Natural killer cell (primary cell): Measurements from ENCODE around the gene CD79A. TPM values are rescaled to one million over a fixed set of nuclear protein-coding genes. Genes with fewer than 3 reads are reported as not detected.

Source experiments
- ATAC-seq, 3 donors: fragments of 150-1000 bp in 2 of 3; fragments of 200-7000 bp in 1 of 3; cut with Tn5 transposase; 1 replicate in 1 of 3; 2 replicates in 2 of 3; pipeline ENCODE4 v1.10.0; 2021; ENCODE audit warnings: mild to moderate bottlenecking in 2 of 3, moderate library complexity in 2 of 3
- DNase-seq, 2 donors: peaks; one replicate each; pipeline versions ENCODE4 v3.0.0 to v3.0.0-alpha.2; 2013 to 2021; ENCODE audit warnings: mixed read lengths in 1 of 2
- H3K27ac ChIP-seq: one replicate; pipeline ENCODE4 v1.5.1; 2013; ENCODE audit warnings: mild to moderate bottlenecking, low read length
- H3K27me3 ChIP-seq: one replicate; pipeline ENCODE4 v1.6.1; 2013; ENCODE audit warnings: low read length; ENCODE audit not compliant: control insufficient read depth, insufficient read depth
- H3K36me3 ChIP-seq: one replicate; pipeline ENCODE4 v1.6.1; 2013; ENCODE audit warnings: low read length; ENCODE audit not compliant: control insufficient read depth, insufficient read depth
- H3K4me1 ChIP-seq: one replicate; pipeline ENCODE4 v1.6.1; 2013; ENCODE audit warnings: low read length; ENCODE audit not compliant: control insufficient read depth, insufficient read depth
- H3K4me3 ChIP-seq: one replicate; pipeline ENCODE4 v1.5.1; 2013; ENCODE audit warnings: low read length
- H3K9me3 ChIP-seq: one replicate; pipeline ENCODE4 v1.6.1; 2013; ENCODE audit warnings: low read length; ENCODE audit not compliant: control insufficient read depth, insufficient read depth
- H3K27ac Mint-ChIP-seq, 2 donors: one replicate each; pipeline ENCODE4 v1.8.0; 2022; ENCODE audit warnings: mild to moderate bottlenecking in 2 of 2, mixed read lengths in 2 of 2, moderate library complexity in 1 of 2
- H3K27me3 Mint-ChIP-seq, 2 donors: one replicate each; pipeline ENCODE4 v1.8.0; 2022; ENCODE audit warnings: low read depth in 2 of 2, mixed read lengths in 2 of 2
- H3K36me3 Mint-ChIP-seq: one replicate; pipeline ENCODE4 v1.8.0; 2022; ENCODE audit warnings: mixed read lengths
- H3K4me1 Mint-ChIP-seq, 2 donors: one replicate each; pipeline ENCODE4 v1.8.0; 2022; ENCODE audit warnings: mixed read lengths in 2 of 2
- H3K4me3 Mint-ChIP-seq: one replicate; pipeline ENCODE4 v1.8.0; 2022; ENCODE audit warnings: mild to moderate bottlenecking, moderate library complexity, mixed read lengths
- H3K9me3 Mint-ChIP-seq, 2 donors: one replicate each; pipeline ENCODE4 v1.8.0; 2022; ENCODE audit warnings: mixed read lengths in 2 of 2
- CTCF ChIP-seq: fragments of 200-600 bp; IDR thresholded peaks from one replicate; pipeline ENCODE4 v1.8.0; 2022; ENCODE audit warnings: antibody characterized with exemption
- WGBS: methylation state at CpG from one replicate; pipeline ENCODE4 v1.1.7; 2013; ENCODE audit warnings: missing lambda C conversion rate; ENCODE audit not compliant: insufficient coverage; 5-methylcytosine and 5-hydroxymethylcytosine counted together
- intact Hi-C: fragments of 100-400 bp; cut with micrococcal nuclease; formaldehyde crosslinking; loops from one replicate; pipeline ENCODE4 v1.14.2; 2022
- total RNA-seq, 4 donors: library from RNA; stranded (reverse); fragments of 120-200 nt in 1 of 4; gene quantifications; one replicate each; pipeline versions ENCODE4 v1.2.3 to v1.2.4, GENCODE V29; 2013 to 2022

Gene CD79A
- total RNA-seq, 3 donors from 2014 or later (not counting 1 experiment from before 2014, with no cell fraction given): 5.6 to 35.5 (median 6.0) TPM

DNA sequence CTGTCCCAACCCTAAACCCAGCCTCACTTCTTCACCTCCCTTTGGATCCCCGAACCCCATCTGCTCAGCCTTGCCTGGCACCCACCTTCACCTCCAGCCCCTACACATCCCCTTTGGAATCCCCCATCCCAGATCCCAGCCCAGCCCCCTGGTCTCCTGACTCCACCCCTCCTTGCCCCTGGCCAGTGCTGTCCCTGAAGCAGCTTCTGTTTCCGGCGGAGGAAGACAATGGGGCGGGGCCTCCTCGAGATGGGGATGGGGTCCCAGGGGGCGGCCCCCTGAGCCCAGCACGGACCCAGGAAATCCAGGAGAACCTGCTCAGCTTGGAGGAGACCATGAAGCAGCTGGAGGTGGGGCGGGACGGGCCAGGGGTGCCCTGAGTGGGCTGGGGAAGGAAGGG is 29.2 kb downstream of the CD79A start:
- peaks cover 66% of the 10 kb centered on the region for H3K36me3 ChIP-seq
- no peaks in the 10 kb centered on the region for H3K27me3 ChIP-seq
- H3K4me3 Mint-ChIP-seq: no peak overlapping the region
- peaks cover 37% of the 10 kb centered on the region for H3K4me1 ChIP-seq
- no peak overlapping the region for H3K27ac ChIP-seq
- no peaks in the 10 kb centered on the region for H3K36me3 Mint-ChIP-seq
- ATAC-seq (no peak), DNase-seq (no peak)
- H3K4me3 ChIP-seq: no peak overlapping the region
- intact Hi-C loops: no loop called here
- TF ChIP-seq CTCF: no peak
- 93% methylated on average over 6 of the region's 9 CpGs for WGBS
- no peaks in the 10 kb centered on the region for H3K27me3 Mint-ChIP-seq
- H3K27ac Mint-ChIP-seq: peak overlapping the region; percentile 47 to 51
- H3K9me3 ChIP-seq: no peaks in the 10 kb centered on the region
- H3K4me1 Mint-ChIP-seq: peaks cover 18 to 53% of the 10 kb centered on the region in 2 donors
- H3K9me3 Mint-ChIP-seq: no peaks in the 10 kb centered on the region

GRCh38 chr19:41906916-41907680 is 30.0 kb downstream of the CD79A start:
- DNase-seq (no peak), ATAC-seq (peak in 1 of 3 donors; percentile 22)
- no peak for TF ChIP-seq CTCF
- Mint-ChIP-seq H3K27me3 (no peaks in the 10 kb centered on the region), H3K4me3 (no peak overlapping the region), H3K27ac (peak overlapping the region; percentile 9 to 51), H3K9me3 (no peaks in the 10 kb centered on the region), H3K36me3 (no peaks in the 10 kb centered on the region), H3K4me1 (peaks cover 27 to 49% of the 10 kb centered on the region in 2 donors)
- Histone ChIP-seq H3K4me1 (peaks cover 39% of the 10 kb centered on the region), H3K9me3 (no peaks in the 10 kb centered on the region), H3K36me3 (peaks cover 58% of the 10 kb centered on the region), H3K27ac (no peak overlapping the region), H3K27me3 (peaks cover 2% of the 10 kb centered on the region), H3K4me3 (no peak overlapping the region)
- intact Hi-C loops: no loop called here
- WGBS: 83% methylated on average over 18 of the region's 21 CpGs

DNA sequence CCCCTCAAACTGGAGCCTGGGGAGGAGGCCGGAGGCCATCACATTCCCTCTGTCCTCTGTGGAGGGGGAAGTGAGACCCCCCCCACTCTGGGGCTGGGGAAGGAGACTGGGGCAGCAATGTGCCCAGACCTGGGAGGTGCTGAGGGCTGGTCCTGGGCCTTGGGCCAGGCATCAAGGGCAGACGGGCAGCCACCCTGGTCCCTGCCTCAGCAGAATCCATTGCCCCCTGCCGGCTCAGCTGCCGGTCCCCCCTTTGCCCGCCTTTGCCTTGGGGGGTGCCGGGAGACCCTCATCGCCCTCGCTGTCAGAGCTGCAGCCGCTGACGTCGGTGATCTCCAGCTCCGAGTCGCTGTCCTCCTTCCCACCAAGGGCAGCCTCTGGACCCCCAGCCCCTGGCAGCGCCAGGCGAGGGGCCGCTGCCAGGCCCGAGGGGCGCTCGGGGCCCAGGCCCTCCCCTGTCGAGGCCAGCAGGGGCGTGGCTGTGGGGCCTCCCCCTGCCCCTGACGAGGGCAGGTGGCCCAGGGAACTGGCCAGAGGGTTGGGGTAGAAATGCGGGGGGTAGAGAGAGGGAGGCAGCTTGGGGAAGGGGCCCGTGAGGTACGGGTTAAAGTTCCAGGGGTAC is 31.0 kb downstream of the CD79A start:
- peaks cover 48% of the 10 kb centered on the region for H3K36me3 ChIP-seq
- WGBS: 92% methylated on average over 24 of the region's 25 CpGs
- peaks cover 10% of the 10 kb centered on the region for H3K27me3 ChIP-seq
- Mint-ChIP-seq H3K36me3 (no peaks in the 10 kb centered on the region), H3K27me3 (peaks cover 0 to 7% of the 10 kb centered on the region in 2 donors), H3K9me3 (no peaks in the 10 kb centered on the region), H3K4me3 (no peak overlapping the region), H3K27ac (no peak overlapping the region), H3K4me1 (peaks cover 32 to 49% of the 10 kb centered on the region in 2 donors)
- no peak overlapping the region for H3K27ac ChIP-seq
- DNase-seq (no peak), ATAC-seq (no peak)
- TF ChIP-seq CTCF: no peak
- peaks cover 41% of the 10 kb centered on the region for H3K4me1 ChIP-seq
- intact Hi-C loops: no loop called here
- H3K4me3 ChIP-seq: no peak overlapping the region
- no peaks in the 10 kb centered on the region for H3K9me3 ChIP-seq
